HG02870 (cell line): ENCODE results near the gene FOS.

Experiments
- ATAC-seq: cut with Tn5 transposase; IDR thresholded peaks from one replicate; pipeline ENCODE4 v1.9.1; 2021; ENCODE audit warnings: mild to moderate bottlenecking, moderate library complexity; ENCODE audit not compliant: unreplicated experiment

The FOS gene

GRCh38 chr14:75315144-75315543 is 36.5 kb downstream of the FOS start:
- no peak for ATAC-seq

GRCh38 chr14:75317148-75317547 is 38.5 kb downstream of the FOS start:
- no peak for ATAC-seq

- no peak for ATAC-seq
Observed at GRCh38 chr14:75318353-75318752, 39.7 kb downstream of the FOS start.

- no peak for ATAC-seq
Observed at GRCh38 chr14:75319021-75319420, 40.4 kb downstream of the FOS start.

- ATAC-seq = no peak
Observed at GRCh38 chr14:75320196-75320595, 41.6 kb downstream of the FOS start.

- no peak for ATAC-seq
Observed at GRCh38 chr14:75322746-75323145, 44.1 kb downstream of the FOS start.

- ATAC-seq = no peak
Observed at GRCh38 chr14:75323571-75323970, 44.9 kb downstream of the FOS start.

- ATAC-seq = no peak
Observed at GRCh38 chr14:75328558-75329155, 50.0 kb downstream of the FOS start.

- no peak for ATAC-seq
Observed at GRCh38 chr14:75329369-75329768, 50.7 kb downstream of the FOS start.

GRCh38 chr14:75331471-75331870 is 52.8 kb downstream of the FOS start:
- ATAC-seq = no peak
